Measurements from ENCODE around the gene HIVEP3. TPM values are rescaled to one million over a fixed set of nuclear protein-coding genes. Genes with fewer than 3 reads are reported as not detected.
A peak's percentile ranks its signal among the peaks of the same experiment; 100 is the strongest.

The HIVEP3 gene
- total RNA-seq, 1 experiment from 2014 or later: 1.4 TPM

DNA sequence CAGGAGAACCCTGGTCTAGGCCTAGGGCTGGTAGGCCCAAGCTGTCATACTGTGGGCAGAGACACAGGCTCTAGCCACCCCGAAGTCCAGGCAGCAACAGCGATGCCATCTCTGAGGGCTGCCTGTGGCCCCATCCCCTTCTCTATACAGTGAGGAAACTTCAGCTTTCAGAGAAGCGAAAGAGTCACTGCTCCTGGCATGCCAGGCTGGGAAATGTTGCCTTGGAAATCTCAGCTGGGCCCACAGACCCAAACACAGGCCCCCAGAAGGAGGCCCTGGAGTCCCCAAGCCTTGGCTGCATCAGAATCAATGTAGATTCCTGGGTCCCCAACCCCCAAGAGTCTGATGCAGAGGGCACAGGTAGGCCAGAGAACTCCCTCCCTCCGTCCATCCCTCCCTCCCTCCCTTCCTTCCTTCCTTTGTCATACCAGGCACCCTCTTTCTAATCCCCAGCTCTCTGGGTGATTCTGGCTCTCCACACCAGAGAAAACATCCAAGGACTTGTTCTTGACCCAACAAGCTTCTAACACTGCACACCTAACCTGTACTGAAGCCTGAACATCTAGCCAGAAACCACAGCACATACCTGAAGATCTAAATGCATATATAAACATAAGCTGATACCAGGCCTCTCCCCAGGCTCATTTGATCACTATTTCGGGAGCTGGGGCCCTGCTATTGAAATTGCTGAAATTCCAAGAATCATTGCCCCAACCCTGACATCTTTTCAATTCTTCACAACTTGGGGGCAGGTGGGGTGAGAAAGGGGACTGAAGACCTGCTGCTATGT, 291.0 kb downstream of the HIVEP3 start:
- H3K27ac Mint-ChIP-seq: peak overlapping the region in 1 of 3 experiments; percentile 34; a peak in 2 of 7 replicates
- Histone ChIP-seq H4K8ac (replicated peaks; ENCODE audit: insufficient read length, low read depth, low read length) (no peak overlapping the region), H3K9me3 (ENCODE audit: control insufficient read depth, low read depth, low read length) (no peaks in the 10 kb centered on the region), H3K27ac (ENCODE audit: insufficient read length, low read depth, low read length) (no peak overlapping the region), H3K4me2 (ENCODE audit: insufficient read depth, insufficient read length, low read length) (no peak overlapping the region), H2AK5ac (ENCODE audit: insufficient read length, low read length) (no peak overlapping the region), H3K14ac (ENCODE audit: insufficient read depth, low read length) (no peak overlapping the region), H3K4ac (ENCODE audit: low read depth, low read length) (no peak overlapping the region), H3K18ac (ENCODE audit: insufficient read length, low read depth, low read length) (no peak overlapping the region), H3K56ac (ENCODE audit: insufficient read length, low read depth, low read length) (no peak overlapping the region), H3K79me1 (ENCODE audit: insufficient read depth, low read depth, low read length, poor library complexity, severe bottlenecking) (no peaks in the 10 kb centered on the region), H3K9ac (ENCODE audit: extremely low read depth, insufficient read length, low read length) (no peak overlapping the region), H4K20me1 (ENCODE audit: control insufficient read depth, insufficient read depth, insufficient read length) (no peaks in the 10 kb centered on the region), H2BK20ac (ENCODE audit: low read depth, low read length, poor library complexity, severe bottlenecking) (no peak overlapping the region), H3K23ac (ENCODE audit: insufficient read length, low read depth, low read length) (no peak overlapping the region), H3K79me2 (ENCODE audit: insufficient read depth, low read length) (no peaks in the 10 kb centered on the region), H2AFZ (ENCODE audit: low read length) (no peak overlapping the region), H2BK15ac (ENCODE audit: low read depth, low read length) (no peak overlapping the region), H2BK5ac (ENCODE audit: insufficient read length, low read length) (no peak overlapping the region), H3T11ph (ENCODE audit: low read length) (no peak overlapping the region), H2BK12ac (ENCODE audit: insufficient read length, low read depth, low read length) (no peak overlapping the region), H3K23me2 (ENCODE audit: insufficient read length, low read depth, low read length, poor library complexity, severe bottlenecking) (no peaks in the 10 kb centered on the region), H4K91ac (ENCODE audit: insufficient read length, low read depth, low read length) (no peak overlapping the region), H4K5ac (ENCODE audit: insufficient read length, low read depth, low read length) (no peak overlapping the region), H3K4me1 (ENCODE audit: insufficient read depth, low read length) (no peaks in the 10 kb centered on the region; the same call in 1 of the 2 replicates), H3K27me3 (ENCODE audit: insufficient read depth, low read length) (no peaks in the 10 kb centered on the region), H2BK120ac (ENCODE audit: low read depth, low read length, poor library complexity, severe bottlenecking) (no peak overlapping the region)
- TF ChIP-seq, protein P1, sequence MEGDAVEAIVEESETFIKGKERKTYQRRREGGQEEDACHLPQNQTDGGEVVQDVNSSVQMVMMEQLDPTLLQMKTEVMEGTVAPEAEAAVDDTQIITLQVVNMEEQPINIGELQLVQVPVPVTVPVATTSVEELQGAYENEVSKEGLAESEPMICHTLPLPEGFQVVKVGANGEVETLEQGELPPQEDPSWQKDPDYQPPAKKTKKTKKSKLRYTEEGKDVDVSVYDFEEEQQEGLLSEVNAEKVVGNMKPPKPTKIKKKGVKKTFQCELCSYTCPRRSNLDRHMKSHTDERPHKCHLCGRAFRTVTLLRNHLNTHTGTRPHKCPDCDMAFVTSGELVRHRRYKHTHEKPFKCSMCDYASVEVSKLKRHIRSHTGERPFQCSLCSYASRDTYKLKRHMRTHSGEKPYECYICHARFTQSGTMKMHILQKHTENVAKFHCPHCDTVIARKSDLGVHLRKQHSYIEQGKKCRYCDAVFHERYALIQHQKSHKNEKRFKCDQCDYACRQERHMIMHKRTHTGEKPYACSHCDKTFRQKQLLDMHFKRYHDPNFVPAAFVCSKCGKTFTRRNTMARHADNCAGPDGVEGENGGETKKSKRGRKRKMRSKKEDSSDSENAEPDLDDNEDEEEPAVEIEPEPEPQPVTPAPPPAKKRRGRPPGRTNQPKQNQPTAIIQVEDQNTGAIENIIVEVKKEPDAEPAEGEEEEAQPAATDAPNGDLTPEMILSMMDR (conservative IDR thresholded peaks at IDR 0.05): no peak
- no peaks in the 10 kb centered on the region for H3K9me3 Mint-ChIP-seq
- H3K36me3 Mint-ChIP-seq (ENCODE audit: insufficient read depth in 1 of 3, low read depth in 3 of 3): no peaks in the 10 kb centered on the region
- peaks cover 2% of the 10 kb centered on the region; the same call in 1 of the 2 replicates for H3K27me3 Mint-ChIP-seq (ENCODE audit: low read depth)
- WGBS (ENCODE audit: extremely low coverage, insufficient read length, low lambda C conversion rate): no CpG with 5 or more reads among the region's 5 CpGs
- H3K4me3 Mint-ChIP-seq: no peak overlapping the region
- DNase-seq: peak; percentile 4
- peaks cover 3 to 8% of the 10 kb centered on the region in 2 experiments for H3K4me1 Mint-ChIP-seq

Data from H9 (cell line).